ENCODE data around the gene FNDC1.

FNDC1 gene

GRCh38 chr6:159313018-159313417 is 143.8 kb downstream of the FNDC1 start:
- DNase-seq, result no peak

GRCh38 chr6:159315562-159315961 is 146.4 kb downstream of the FNDC1 start:
- DNase-seq, result no peak

GRCh38 chr6:159317430-159317829 is 148.2 kb downstream of the FNDC1 start:
- no peak for DNase-seq

GRCh38 chr6:159321267-159321666 is 152.1 kb downstream of the FNDC1 start:
- no peak for DNase-seq

Data from cortex of kidney (tissue), 1 donor.